OCI-LY1 (cell line): ENCODE results near the gene ZNF777.

Source experiments
- H2AFZ ChIP-seq: fragments of 200-600 bp; sonication (generic), shearing (Covaris generic); 2 replicates; pipeline ENCODE4 v1.6.0; 2014; ENCODE audit warnings: antibody characterized with exemption, mild to moderate bottlenecking, low read length
- H3F3A ChIP-seq: fragments of 200-600 bp; sonication (generic), shearing (Covaris generic); 2 replicates; pipeline ENCODE4 v1.6.0; 2014; ENCODE audit warnings: mild to moderate bottlenecking, antibody characterized with exemption, low read length, moderate library complexity; ENCODE audit not compliant: insufficient read depth
- H3K27ac ChIP-seq: fragments of 200-600 bp; sonication (generic); 2 replicates; pipeline ENCODE4 v1.5.1; 2014; ENCODE audit warnings: low read length, mixed run types, mild to moderate bottlenecking, low read depth; ENCODE audit not compliant: poor library complexity, severe bottlenecking
- H3K27me3 ChIP-seq: fragments of 200-600 bp; sonication (generic); 2 replicates; pipeline ENCODE4 v1.6.0; 2014; ENCODE audit warnings: antibody characterized with exemption, mild to moderate bottlenecking, low read length, moderate library complexity; ENCODE audit not compliant: insufficient read depth
- H3K36me3 ChIP-seq: fragments of 200-600 bp; sonication (generic); 2 replicates; pipeline ENCODE4 v1.6.1; 2014; ENCODE audit warnings: mild to moderate bottlenecking, antibody characterized with exemption, low read length, moderate library complexity, mixed read lengths; ENCODE audit not compliant: insufficient read depth
- H3K4me1 ChIP-seq: fragments of 200-600 bp; sonication (generic); 2 replicates; pipeline ENCODE4 v1.5.1; 2014; ENCODE audit warnings: mild to moderate bottlenecking, low read length, moderate library complexity; ENCODE audit not compliant: insufficient read depth, severe bottlenecking
- H3K4me2 ChIP-seq: fragments of 200-600 bp; sonication (generic), shearing (Covaris generic); 2 replicates; pipeline ENCODE4 v1.6.1; 2014; ENCODE audit warnings: low read length
- H3K4me3 ChIP-seq: fragments of 200-600 bp; sonication (generic); 2 replicates; pipeline ENCODE4 v1.5.1; 2014; ENCODE audit warnings: low read length, low read depth, mild to moderate bottlenecking, mixed read lengths; ENCODE audit not compliant: poor library complexity, severe bottlenecking
- H3K79me2 ChIP-seq: fragments of 200-600 bp; shearing (Covaris generic); 2 replicates; pipeline ENCODE4 v1.6.1; 2016; ENCODE audit warnings: mixed run types, low read length, mixed read lengths; ENCODE audit not compliant: insufficient read depth
- H3K9ac ChIP-seq: fragments of 200-600 bp; sonication (generic), shearing (Covaris generic); 2 replicates; pipeline ENCODE4 v1.6.1; 2014; ENCODE audit warnings: mild to moderate bottlenecking, low read length, mixed read lengths
- H3K9me2 ChIP-seq: fragments of 200-600 bp; sonication (generic), shearing (Covaris generic); 2 replicates; pipeline ENCODE4 v1.6.1; 2014; ENCODE audit warnings: low read depth, mild to moderate bottlenecking, low read length, mixed read lengths
- H3K9me3 ChIP-seq: fragments of 200-600 bp; shearing (Covaris generic); 2 replicates; pipeline ENCODE4 v1.6.1; 2014; ENCODE audit warnings: low read length, mixed read lengths
- H4K20me1 ChIP-seq: fragments of 200-600 bp; sonication (generic), shearing (Covaris generic); 2 replicates; pipeline ENCODE4 v1.6.0; 2016; ENCODE audit warnings: mild to moderate bottlenecking, low read length; ENCODE audit not compliant: insufficient read depth
- EZH2 ChIP-seq: fragments of 200-600 bp; sonication (generic), shearing (Covaris generic); IDR thresholded peaks from 2 replicates; pipeline ENCODE4 v1.8.0; 2017; ENCODE audit warnings: borderline replicate concordance, mixed run types, mild to moderate bottlenecking, antibody characterized with exemption, low read length, moderate library complexity, mixed read lengths
- TF ChIP-seq, protein P1 (sequence below): fragments of 200-600 bp; sonication (generic), shearing (Covaris generic); IDR thresholded peaks from 2 replicates; pipeline ENCODE4 v1.5.1; 2017; ENCODE audit warnings: mild to moderate bottlenecking, antibody characterized with exemption, low read length, moderate library complexity, mixed read lengths

ZNF777 gene

DNA sequence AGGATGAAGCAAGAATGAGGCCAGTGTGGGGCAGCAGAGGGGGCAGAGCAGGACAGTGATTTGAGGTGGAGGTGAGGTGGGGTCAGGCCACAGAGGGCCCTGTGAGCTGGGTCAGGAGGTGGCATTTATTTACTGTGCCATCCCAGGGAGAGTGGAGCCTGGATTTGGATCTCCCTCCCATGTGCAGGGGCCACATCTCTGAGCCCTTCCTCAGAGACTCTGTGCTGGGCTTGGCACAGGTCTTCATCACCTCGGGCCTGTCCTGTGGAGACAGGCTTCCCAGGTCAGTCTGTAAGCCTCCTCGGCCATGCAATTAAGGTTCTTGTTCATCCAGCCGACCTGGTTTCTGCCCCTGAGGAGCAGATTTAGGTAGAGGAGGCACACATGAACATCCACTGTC, 40.9 kb downstream of the ZNF777 start:
- TF ChIP-seq, protein P1, sequence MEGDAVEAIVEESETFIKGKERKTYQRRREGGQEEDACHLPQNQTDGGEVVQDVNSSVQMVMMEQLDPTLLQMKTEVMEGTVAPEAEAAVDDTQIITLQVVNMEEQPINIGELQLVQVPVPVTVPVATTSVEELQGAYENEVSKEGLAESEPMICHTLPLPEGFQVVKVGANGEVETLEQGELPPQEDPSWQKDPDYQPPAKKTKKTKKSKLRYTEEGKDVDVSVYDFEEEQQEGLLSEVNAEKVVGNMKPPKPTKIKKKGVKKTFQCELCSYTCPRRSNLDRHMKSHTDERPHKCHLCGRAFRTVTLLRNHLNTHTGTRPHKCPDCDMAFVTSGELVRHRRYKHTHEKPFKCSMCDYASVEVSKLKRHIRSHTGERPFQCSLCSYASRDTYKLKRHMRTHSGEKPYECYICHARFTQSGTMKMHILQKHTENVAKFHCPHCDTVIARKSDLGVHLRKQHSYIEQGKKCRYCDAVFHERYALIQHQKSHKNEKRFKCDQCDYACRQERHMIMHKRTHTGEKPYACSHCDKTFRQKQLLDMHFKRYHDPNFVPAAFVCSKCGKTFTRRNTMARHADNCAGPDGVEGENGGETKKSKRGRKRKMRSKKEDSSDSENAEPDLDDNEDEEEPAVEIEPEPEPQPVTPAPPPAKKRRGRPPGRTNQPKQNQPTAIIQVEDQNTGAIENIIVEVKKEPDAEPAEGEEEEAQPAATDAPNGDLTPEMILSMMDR, result no peak
- TF ChIP-seq EZH2, result no peak
- no peak overlapping the region for H3K9ac ChIP-seq
- no peak overlapping the region for H3K4me3 ChIP-seq
- H3K9me3 ChIP-seq, result no peaks in the 10 kb centered on the region
- no peaks in the 10 kb centered on the region for H3K9me2 ChIP-seq
- no peaks in the 10 kb centered on the region for H4K20me1 ChIP-seq
- no peak overlapping the region for H3K27ac ChIP-seq
- peaks cover 21% of the 10 kb centered on the region for H3K4me1 ChIP-seq
- peaks cover 8% of the 10 kb centered on the region; the same call in 1 of the 2 replicates for H3K27me3 ChIP-seq
- no peak overlapping the region for H2AFZ ChIP-seq
- H3K4me2 ChIP-seq, result no peak overlapping the region
- H3K79me2 ChIP-seq, result no peaks in the 10 kb centered on the region
- H3K36me3 ChIP-seq, result no peaks in the 10 kb centered on the region
- no peaks in the 10 kb centered on the region for H3F3A ChIP-seq

DNA sequence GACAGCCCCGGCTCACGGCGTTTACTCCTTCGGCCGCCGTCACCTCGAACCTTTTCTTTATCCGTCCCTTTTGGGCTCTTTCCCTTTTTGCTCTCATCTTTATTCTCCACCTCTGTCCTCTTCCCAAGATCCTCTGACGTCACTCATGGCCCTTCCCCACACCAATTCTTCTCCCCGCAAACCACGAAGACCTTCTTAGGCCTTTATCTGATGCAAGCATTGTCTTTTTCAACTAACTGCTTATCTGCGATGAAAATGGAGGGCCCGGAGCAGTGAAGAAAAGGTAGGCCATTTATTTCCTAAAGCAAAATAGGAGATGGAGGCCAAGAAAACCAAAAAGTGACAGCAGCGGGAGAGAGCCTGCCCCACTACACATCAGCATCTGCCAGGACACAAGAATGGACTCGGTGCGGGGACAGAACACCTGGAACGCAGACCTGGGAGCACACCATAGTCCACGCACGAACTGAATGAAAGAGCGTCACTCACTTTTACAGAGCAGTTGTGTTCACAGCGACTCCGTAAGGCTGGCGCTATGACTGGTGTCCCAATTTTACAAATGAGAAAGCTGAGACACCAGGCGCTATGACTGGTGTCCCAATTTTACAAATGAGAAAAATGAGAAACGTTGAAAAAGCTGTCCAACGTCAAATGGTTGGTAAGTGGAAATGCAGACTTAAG, 45.3 kb downstream of the ZNF777 start:
- H4K20me1 ChIP-seq, result no peaks in the 10 kb centered on the region
- H3K4me3 ChIP-seq, result no peak overlapping the region
- H3F3A ChIP-seq, result no peaks in the 10 kb centered on the region
- no peaks in the 10 kb centered on the region for H3K36me3 ChIP-seq
- no peaks in the 10 kb centered on the region for H3K9me2 ChIP-seq
- no peaks in the 10 kb centered on the region for H3K79me2 ChIP-seq
- TF ChIP-seq, protein P1, result no peak
- H3K4me1 ChIP-seq, result no peaks in the 10 kb centered on the region
- H3K9me3 ChIP-seq, result no peaks in the 10 kb centered on the region
- H3K9ac ChIP-seq, result no peak overlapping the region
- H3K27ac ChIP-seq, result no peak overlapping the region
- H2AFZ ChIP-seq, result no peak overlapping the region
- no peaks in the 10 kb centered on the region; the same call in 1 of the 2 replicates for H3K27me3 ChIP-seq
- H3K4me2 ChIP-seq, result no peak overlapping the region

- H3K9ac ChIP-seq, result no peak overlapping the region
These were observed 46.0 kb downstream of the ZNF777 start for GRCh38 chr7:149414745-149415390.

More at GRCh38 chr7:149414745-149415390, 46.0 kb downstream of the ZNF777 start:
- Histone ChIP-seq H3K79me2 (no peaks in the 10 kb centered on the region), H4K20me1 (no peaks in the 10 kb centered on the region), H3K9me2 (no peaks in the 10 kb centered on the region), H3K27me3 (no peaks in the 10 kb centered on the region; the same call in 1 of the 2 replicates), H3K4me2 (no peak overlapping the region), H3K4me1 (peaks cover 5% of the 10 kb centered on the region), H3K36me3 (no peaks in the 10 kb centered on the region), H3K4me3 (no peak overlapping the region), H3K9me3 (no peaks in the 10 kb centered on the region), H2AFZ (no peak overlapping the region), H3K27ac (no peak overlapping the region), H3F3A (no peaks in the 10 kb centered on the region)
- TF ChIP-seq, protein P1, result no peak
- no peak for TF ChIP-seq EZH2
